Neural cell (in vitro differentiated cells): ENCODE results near the gene NDUFS7. TPM values are rescaled to one million over a fixed set of nuclear protein-coding genes. Genes with fewer than 3 reads are reported as not detected.

Source experiments
- H2AFZ ChIP-seq: fragments of 200-600, 300-800 bp; sonication (generic), shearing (Covaris generic); 2 replicates; pipeline ENCODE4 v1.6.0; 2014; ENCODE audit warnings: low read depth, mild to moderate bottlenecking, antibody characterized with exemption, low read length, moderate library complexity
- H3F3A ChIP-seq: fragments of 200-600 bp; shearing (Covaris generic); 2 replicates; pipeline ENCODE4 v1.6.1; 2016; ENCODE audit warnings: mild to moderate bottlenecking, moderate library complexity, mixed read lengths, antibody characterized with exemption, low read length; ENCODE audit not compliant: insufficient read depth, poor library complexity, severe bottlenecking
- H3K27ac ChIP-seq: fragments of 200-600, 300-800 bp; sonication (generic), shearing (Covaris generic); 2 replicates; pipeline ENCODE4 v1.5.1; 2014; ENCODE audit warnings: mild to moderate bottlenecking, low read length, moderate library complexity
- H3K27me3 ChIP-seq: fragments of 300-800, 200-600 bp; sonication (generic), shearing (Covaris generic); 2 replicates; pipeline ENCODE4 v1.6.0; 2014; ENCODE audit warnings: mild to moderate bottlenecking, low read depth, low read length, moderate library complexity; ENCODE audit not compliant: insufficient read depth
- H3K36me3 ChIP-seq: fragments of 300-800, 200-600 bp; sonication (generic), shearing (Covaris generic); 2 replicates; pipeline ENCODE4 v1.5.1; 2014; ENCODE audit warnings: mild to moderate bottlenecking, antibody characterized with exemption, low read length, moderate library complexity; ENCODE audit not compliant: insufficient read depth
- H3K4me2 ChIP-seq: fragments of 300-800, 200-600 bp; sonication (generic), shearing (Covaris generic); 2 replicates; pipeline ENCODE4 v1.6.0; 2014; ENCODE audit warnings: mild to moderate bottlenecking, low read length
- H3K4me3 ChIP-seq: fragments of 300-800, 200-600 bp; sonication (generic), shearing (Covaris generic); 2 replicates; pipeline ENCODE4 v1.5.1; 2014; ENCODE audit warnings: mild to moderate bottlenecking, low read length, moderate library complexity
- H3K79me2 ChIP-seq: fragments of 200-600 bp; shearing (Covaris generic); replicated peaks from 2 replicates; pipeline ENCODE4 v1.6.0; 2014; ENCODE audit warnings: mild to moderate bottlenecking, low read length, moderate library complexity; ENCODE audit not compliant: insufficient read depth
- H3K9ac ChIP-seq: fragments of 300-800, 200-600 bp; sonication (generic), shearing (Covaris generic); 2 replicates; pipeline ENCODE4 v1.6.1; 2016; ENCODE audit warnings: mild to moderate bottlenecking, low read length, mixed read lengths
- H3K9me2 ChIP-seq: fragments of 200-600 bp; shearing (Covaris generic); 2 replicates; pipeline ENCODE4 v1.6.1; 2016; ENCODE audit warnings: mild to moderate bottlenecking, low read length, mixed read lengths; ENCODE audit not compliant: insufficient read depth
- H3K9me3 ChIP-seq: fragments of 200-600, 300-800 bp; sonication (generic), shearing (Covaris generic); 2 replicates; pipeline ENCODE4 v1.6.1; 2016; ENCODE audit warnings: mild to moderate bottlenecking, mixed run types, low read length, moderate library complexity, mixed read lengths
- H4K20me1 ChIP-seq: fragments of 200-600 bp; shearing (Covaris generic); 2 replicates; pipeline ENCODE4 v1.6.1; 2016; ENCODE audit warnings: mild to moderate bottlenecking, mixed run types; ENCODE audit not compliant: insufficient read depth
- CTCF ChIP-seq: fragments of 450-650 bp; IDR thresholded peaks from 2 replicates; pipeline ENCODE4 v1.5.1; 2014; ENCODE audit warnings: antibody characterized with exemption, mild to moderate bottlenecking, moderate library complexity; ENCODE audit not compliant: poor library complexity, severe bottlenecking
- EP300 ChIP-seq: fragments of 450-650 bp; conservative IDR thresholded peaks from 2 replicates; pipeline ENCODE4 v1.6.1; 2014; ENCODE audit warnings: antibody characterized with exemption, mild to moderate bottlenecking, moderate library complexity; ENCODE audit not compliant: poor library complexity, severe bottlenecking
- EZH2 ChIP-seq: fragments of 200-600, 300-800 bp; shearing (Covaris generic), sonication (generic); IDR thresholded peaks from 2 replicates; pipeline ENCODE4 v1.6.1; 2014; ENCODE audit warnings: antibody characterized with exemption, low read length, borderline replicate concordance, mild to moderate bottlenecking; ENCODE audit not compliant: insufficient read depth, poor library complexity, severe bottlenecking
- MXI1 ChIP-seq: fragments of 450-650 bp; conservative IDR thresholded peaks from 2 replicates; pipeline ENCODE4 v1.6.1; 2014; ENCODE audit warnings: antibody characterized with exemption, mild to moderate bottlenecking; ENCODE audit not compliant: poor library complexity, severe bottlenecking
- POLR2AphosphoS5 ChIP-seq: IDR thresholded peaks from 2 replicates; pipeline ENCODE4 v1.6.1; 2012
- RAD21 ChIP-seq: fragments of 450-650 bp; conservative IDR thresholded peaks from 2 replicates; pipeline ENCODE4 v1.6.1; 2014; ENCODE audit warnings: antibody characterized with exemption, mild to moderate bottlenecking, moderate library complexity
- REST ChIP-seq: IDR thresholded peaks from 2 replicates; pipeline ENCODE4 v1.6.1; 2012; ENCODE audit warnings: borderline replicate concordance
- SMC3 ChIP-seq: fragments of 450-650 bp; conservative IDR thresholded peaks from 2 replicates; pipeline ENCODE4 v1.6.1; 2014; ENCODE audit warnings: antibody characterized with exemption, mild to moderate bottlenecking, moderate library complexity; ENCODE audit not compliant: poor library complexity
- TAF1 ChIP-seq: IDR thresholded peaks from 2 replicates; pipeline ENCODE4 v1.6.1; 2012; ENCODE audit warnings: low read depth
- polyA plus RNA-seq: library from polyadenylated mRNA; depleted of rRNA; stranded (reverse); fragments of >200 nt; gene quantifications from 2 replicates; pipeline ENCODE4 v1.2.3, GENCODE V29; 2014

The NDUFS7 gene
- polyA plus RNA-seq, 1 donor from 2014 or later: 196 TPM

DNA sequence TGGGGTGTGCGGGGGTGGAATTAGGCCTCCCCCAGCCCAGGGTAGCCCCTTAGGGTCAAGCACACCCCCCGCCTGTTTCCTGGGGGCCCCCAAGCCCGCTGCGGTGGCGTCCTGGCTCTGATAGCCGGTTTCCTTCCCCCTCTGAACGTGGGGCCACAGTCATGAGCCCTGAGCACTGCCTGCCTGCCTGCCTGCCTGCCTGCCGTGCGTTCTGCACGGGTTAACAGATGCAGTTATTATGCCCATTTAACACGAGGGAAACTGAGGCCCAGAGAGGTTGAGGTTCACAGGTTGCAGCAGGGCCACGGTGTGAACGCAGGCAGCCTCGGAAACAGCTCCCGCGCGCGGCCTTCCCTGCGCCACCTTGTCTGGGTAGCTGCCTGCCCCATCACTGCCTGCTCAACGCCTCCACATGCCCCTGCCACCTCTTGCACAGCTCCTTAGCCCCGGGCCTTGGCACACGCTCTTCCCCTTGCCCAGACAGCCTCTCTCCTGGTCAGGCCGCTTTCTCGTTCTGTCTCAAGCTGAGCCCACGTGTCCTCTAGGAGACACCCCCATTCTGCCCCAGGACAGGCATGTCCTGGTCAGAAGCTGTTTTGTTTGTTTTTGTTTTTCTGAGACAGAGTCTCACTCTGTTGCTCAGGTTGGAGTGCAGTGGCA, 18.8 kb downstream of the NDUFS7 start:
- Histone ChIP-seq H3K79me2 (no peaks in the 10 kb centered on the region), H3K27ac (no peak overlapping the region), H3K4me3 (peak overlapping the region; percentile 44), H4K20me1 (no peaks in the 10 kb centered on the region), H3K9ac (peak overlapping the region; percentile 27), H3K27me3 (no peaks in the 10 kb centered on the region), H3K36me3 (no peaks in the 10 kb centered on the region), H3K9me3 (no peaks in the 10 kb centered on the region), H3K4me2 (no peak overlapping the region), H3K9me2 (no peaks in the 10 kb centered on the region), H2AFZ (no peak overlapping the region), H3F3A (no peaks in the 10 kb centered on the region)
- no peak for TF ChIP-seq MXI1
- TF ChIP-seq EP300: no peak
- TF ChIP-seq TAF1: no peak
- no peak for TF ChIP-seq POLR2AphosphoS5
- no peak for TF ChIP-seq RAD21
- no peak for TF ChIP-seq REST
- no peak for TF ChIP-seq EZH2
- no peak for TF ChIP-seq CTCF
- TF ChIP-seq SMC3: no peak

DNA sequence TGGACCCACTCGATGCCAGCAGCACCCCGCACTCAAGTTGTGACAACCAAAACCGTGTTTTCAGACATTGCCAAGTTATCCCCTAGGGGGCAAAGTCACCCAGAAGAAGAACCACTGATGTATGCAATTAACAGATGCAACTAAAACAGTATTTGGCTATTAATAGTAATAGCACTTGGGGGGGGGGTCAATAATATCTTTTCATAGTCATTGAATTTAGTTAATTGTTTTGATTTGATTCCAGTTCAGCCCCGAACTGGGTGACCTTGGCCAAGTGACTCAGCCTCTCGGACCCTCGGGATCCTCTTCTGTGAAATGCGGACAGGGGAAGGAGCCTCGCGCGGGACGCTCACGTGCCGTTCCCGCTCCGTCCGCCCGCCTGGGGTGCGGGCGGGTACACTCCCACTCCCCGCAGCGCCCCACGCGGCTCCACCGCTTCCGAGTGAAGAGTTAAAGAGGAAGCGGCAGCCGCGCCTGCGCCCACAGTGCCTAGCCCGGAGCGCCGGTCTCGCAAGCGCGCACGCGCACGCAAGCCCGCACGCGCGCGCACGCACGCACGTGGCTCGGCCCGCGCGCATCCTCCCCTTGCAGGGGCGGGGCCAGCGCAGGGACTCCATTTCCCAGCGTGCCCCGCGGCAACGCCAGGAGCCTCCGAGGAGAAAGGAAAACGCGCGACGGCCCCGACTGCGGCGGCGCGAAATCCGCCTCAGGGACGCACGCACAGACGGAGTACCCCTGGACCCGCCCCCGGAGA, 23.2 kb downstream of the NDUFS7 start:
- Histone ChIP-seq H3K79me2 (peaks cover 41% of the 10 kb centered on the region), H2AFZ (peak overlapping the region; percentile 65), H4K20me1 (peaks cover 31% of the 10 kb centered on the region), H3K9ac (peak overlapping the region; percentile 53), H3K9me2 (no peaks in the 10 kb centered on the region), H3K4me2 (no peak overlapping the region), H3F3A (no peaks in the 10 kb centered on the region), H3K4me3 (peak overlapping the region; percentile 69), H3K36me3 (no peaks in the 10 kb centered on the region), H3K9me3 (no peaks in the 10 kb centered on the region), H3K27ac (peak overlapping the region; percentile 68), H3K27me3 (no peaks in the 10 kb centered on the region)
- TF ChIP-seq MXI1 (peak; percentile 84), REST (no peak), CTCF (peak; percentile 56)
